Effector CD8-positive, alpha-beta T cell (primary cell): ENCODE data around the gene UGT2B7.

Experiments
- DNase-seq: peaks from one replicate; lab custom pipeline; 2025; lab: John Stamatoyannopoulos, UW

UGT2B7 gene

GRCh38 chr4:69156913-69157312 is 60.6 kb downstream of the UGT2B7 start:
- no peak for DNase-seq
